IMR-90 (cell line): ENCODE measurements around the gene POU2F1. TPM values are rescaled to one million over a fixed set of nuclear protein-coding genes. Genes with fewer than 3 reads are reported as not detected.
A peak's percentile ranks its signal among the peaks of the same experiment; 100 is the strongest.

Experiments used
- ATAC-seq: fragments of 200-7000 bp; cut with Tn5 transposase; 2 replicates; pipeline ENCODE4 v1.9.1; 2020; ENCODE audit warnings: low read depth, mild to moderate bottlenecking, moderate library complexity
- BruUV-seq: library from RNA; stranded (reverse); fragments of 400-500 nt; replicated peaks from 2 replicates; lab custom pipeline; 2021; lab: Mats Ljungman, UMichigan
- CTCF ChIA-PET: fragments of 300-600 bp; formaldehyde crosslinking; extraction: SDS; loops from one replicate; lab custom pipeline; 2021; ENCODE audit warnings: antibody characterized with exemption; lab: Yijun Ruan, JAX
- POLR2A ChIA-PET: fragments of 300-600 bp; sonication (Branson Sonifier 250); formaldehyde crosslinking; loops from one replicate; lab custom pipeline; 2022; ENCODE audit warnings: antibody characterized with exemption; ENCODE audit not compliant: unreplicated experiment; lab: Charles Lee
- DNase-seq: peaks from one replicate; pipeline ENCODE4 v3.0.0; 2013
- H2AFZ ChIP-seq: replicated peaks from 2 replicates; pipeline ENCODE3; 2013; ENCODE audit warnings: low read length, mild to moderate bottlenecking; ENCODE audit not compliant: poor library complexity
- H2AK5ac ChIP-seq: 2 replicates; pipeline ENCODE4 v1.6.1; 2013; ENCODE audit warnings: low read depth, low read length, inconsistent platforms
- H2AK9ac ChIP-seq: replicated peaks from 2 replicates; pipeline ENCODE3; 2013; ENCODE audit warnings: mild to moderate bottlenecking, low read depth, low read length, moderate library complexity; ENCODE audit not compliant: poor library complexity
- H2BK120ac ChIP-seq: 2 replicates; pipeline ENCODE4 v1.6.1; 2013; ENCODE audit warnings: low read depth, low read length, inconsistent platforms
- H2BK15ac ChIP-seq: 3 replicates; pipeline ENCODE4 v1.6.1; 2013; ENCODE audit warnings: low read depth, low read length, inconsistent platforms
- H2BK20ac ChIP-seq: 2 replicates; pipeline ENCODE4 v1.6.1; 2013; ENCODE audit warnings: low read depth, mild to moderate bottlenecking, inconsistent platforms, low read length, moderate library complexity
- H2BK5ac ChIP-seq: 2 replicates; pipeline ENCODE4 v1.6.1; 2013; ENCODE audit warnings: mild to moderate bottlenecking, low read depth, low read length, inconsistent platforms; ENCODE audit not compliant: poor library complexity, severe bottlenecking
- H3K14ac ChIP-seq: replicated peaks from 2 replicates; pipeline ENCODE4 v1.6.1; 2013; ENCODE audit warnings: low read depth, low read length, inconsistent platforms
- H3K18ac ChIP-seq: 2 replicates; pipeline ENCODE4 v1.6.1; 2013; ENCODE audit warnings: low read depth, low read length, control low read depth
- H3K23ac ChIP-seq: 2 replicates; pipeline ENCODE4 v1.6.1; 2013; ENCODE audit warnings: low read depth, low read length, inconsistent platforms
- H3K27ac ChIP-seq: 2 replicates; pipeline ENCODE4 v1.5.1; 2013; ENCODE audit warnings: mild to moderate bottlenecking, control low read depth, low read length; ENCODE audit not compliant: insufficient read depth
- H3K27me3 ChIP-seq: 2 replicates; pipeline ENCODE4 v1.6.1; 2013; ENCODE audit warnings: low read length; ENCODE audit not compliant: control insufficient read depth, insufficient read depth
- H3K36me3 ChIP-seq: 2 replicates; pipeline ENCODE4 v1.6.1; 2013; ENCODE audit warnings: low read length, mixed read lengths; ENCODE audit not compliant: control insufficient read depth, insufficient read depth
- H3K4ac ChIP-seq: 2 replicates; pipeline ENCODE4 v1.6.1; 2013; ENCODE audit warnings: low read depth, low read length, inconsistent platforms
- H3K4me1 ChIP-seq: 2 replicates; pipeline ENCODE4 v1.6.1; 2013; ENCODE audit warnings: low read length, mixed read lengths; ENCODE audit not compliant: control insufficient read depth, insufficient read depth
- H3K4me2 ChIP-seq: 2 replicates; pipeline ENCODE4 v1.6.1; 2013; ENCODE audit warnings: low read depth, mild to moderate bottlenecking, control low read depth, low read length, moderate library complexity
- H3K4me3 ChIP-seq: 2 replicates; pipeline ENCODE4 v1.5.1; 2013; ENCODE audit warnings: low read depth, mild to moderate bottlenecking, control low read depth, low read length, moderate library complexity; ENCODE audit not compliant: insufficient read depth
- H3K56ac ChIP-seq: 2 replicates; pipeline ENCODE4 v1.6.1; 2013; ENCODE audit warnings: low read length, inconsistent platforms; ENCODE audit not compliant: insufficient read depth; ENCODE audit errors: extremely low read depth
- H3K79me1 ChIP-seq, 2 experiments: 2 replicates each; pipeline ENCODE4 v1.6.1; 2013; ENCODE audit warnings: low read length in 2 of 2, inconsistent platforms in 1 of 2, low read depth in 1 of 2
- H3K9ac ChIP-seq: 2 replicates; pipeline ENCODE4 v1.6.1; 2013; ENCODE audit warnings: low read depth, low read length, control low read depth
- H3K9me1 ChIP-seq: 2 replicates; pipeline ENCODE4 v1.6.1; 2013; ENCODE audit warnings: low read length, inconsistent platforms; ENCODE audit not compliant: insufficient read depth
- H3K9me3 ChIP-seq: 2 replicates; pipeline ENCODE4 v1.6.1; 2013; ENCODE audit warnings: low read length; ENCODE audit not compliant: control insufficient read depth, insufficient read depth
- H4K20me1 ChIP-seq: 2 replicates; pipeline ENCODE4 v1.6.1; 2013; ENCODE audit warnings: low read length, inconsistent platforms; ENCODE audit not compliant: insufficient read depth
- H4K5ac ChIP-seq: 2 replicates; pipeline ENCODE4 v1.6.1; 2013; ENCODE audit warnings: mild to moderate bottlenecking, low read depth, low read length, control low read depth
- H4K8ac ChIP-seq, 2 experiments: 2 replicates each; pipeline ENCODE4 v1.6.1; 2013; ENCODE audit warnings: low read depth in 2 of 2, low read length in 2 of 2, control low read depth in 1 of 2, inconsistent platforms in 1 of 2
- H4K91ac ChIP-seq: 2 replicates; pipeline ENCODE4 v1.6.1; 2013; ENCODE audit warnings: low read depth, low read length, inconsistent platforms; ENCODE audit not compliant: insufficient read depth
- CEBPB ChIP-seq: IDR thresholded peaks from 2 replicates; pipeline ENCODE4 v1.6.1; 2012; ENCODE audit warnings: low read depth, low read length, improper control_type of control experiment
- CHD1 ChIP-seq: IDR thresholded peaks from 2 replicates; pipeline ENCODE4 v1.6.1; 2012; ENCODE audit warnings: low read depth, low read length, improper control_type of control experiment
- CTCF ChIP-seq: conservative IDR thresholded peaks from 2 replicates; pipeline ENCODE4 v1.5.1; 2012; ENCODE audit warnings: mild to moderate bottlenecking, low read depth, low read length, improper control_type of control experiment
- ELK1 ChIP-seq: fragments of 150-350 bp; IDR thresholded peaks from 2 replicates; pipeline ENCODE4 v1.6.1; 2016; ENCODE audit warnings: low read depth, mild to moderate bottlenecking, low read length, moderate library complexity, borderline replicate concordance
- FOS ChIP-seq: fragments of 150-350 bp; IDR thresholded peaks from 2 replicates; pipeline ENCODE4 v1.6.1; 2016; ENCODE audit warnings: low read depth, low read length
- MAFK ChIP-seq: IDR thresholded peaks from 2 replicates; pipeline ENCODE4 v1.6.1; 2012; ENCODE audit warnings: low read depth, low read length, improper control_type of control experiment
- MXI1 ChIP-seq: IDR thresholded peaks from 2 replicates; pipeline ENCODE4 v1.6.1; 2012; ENCODE audit warnings: low read depth, mild to moderate bottlenecking, low read length, moderate library complexity, borderline replicate concordance
- NFE2L2 ChIP-seq: fragments of 150-350 bp; IDR thresholded peaks from 2 replicates; pipeline ENCODE4 v1.6.1; 2016; ENCODE audit warnings: low read depth, mild to moderate bottlenecking, low read length
- POLR2A ChIP-seq: IDR thresholded peaks from 2 replicates; pipeline ENCODE4 v1.6.1; 2012; ENCODE audit warnings: mild to moderate bottlenecking, low read depth, low read length
- RAD21 ChIP-seq: IDR thresholded peaks from 2 replicates; pipeline ENCODE4 v1.6.1; 2012; ENCODE audit warnings: low read length, improper control_type of control experiment
- RCOR1 ChIP-seq: IDR thresholded peaks from 2 replicates; pipeline ENCODE4 v1.6.1; 2012; ENCODE audit warnings: mild to moderate bottlenecking, low read length, improper control_type of control experiment; ENCODE audit not compliant: insufficient replicate concordance
- RFX5 ChIP-seq: IDR thresholded peaks from 2 replicates; pipeline ENCODE4 v1.8.0; 2012; ENCODE audit warnings: low read depth, mild to moderate bottlenecking, low read length, moderate library complexity
- USF2 ChIP-seq: fragments of 150-350 bp; IDR thresholded peaks from 2 replicates; pipeline ENCODE4 v1.6.1; 2017; ENCODE audit warnings: mild to moderate bottlenecking, antibody characterized with exemption, low read length, low read depth
- WGBS, 2 experiments: methylation state at CpG; one replicate each; pipeline versions ENCODE4 v1.1.5 to v1.1.7; 2013; ENCODE audit warnings: missing lambda C conversion rate in 2 of 2; ENCODE audit not compliant: insufficient read length in 1 of 2; ENCODE audit errors: extremely low coverage in 2 of 2; 5-methylcytosine and 5-hydroxymethylcytosine counted together
- dilution Hi-C: fragments of 300-500 bp; cut with HindIII; formaldehyde crosslinking; loops from one replicate; pipeline ENCODE4 v1.14.3; 2018; ENCODE audit warnings: low sequenced_read_pairs; ENCODE audit not compliant: unreplicated experiment
- in situ Hi-C: fragments of 300-500 bp; cut with MboI; formaldehyde crosslinking; loops from 3 replicates; pipeline ENCODE4 v1.14.3; 2019; ENCODE audit warnings: low sequenced_read_pairs, inconsistent platforms, mixed read lengths
- intact Hi-C: fragments of 100-400 bp; cut with micrococcal nuclease; formaldehyde crosslinking; loops from 2 replicates; pipeline ENCODE4 v1.10.0; 2022
- polyA plus RNA-seq, 3 experiments: library from polyadenylated mRNA; depleted of rRNA; stranded (reverse); fragments of >200 nt; gene quantifications; 2 replicates each; pipeline ENCODE4 v1.2.3, GENCODE V29; 2012; ENCODE audit warnings: low replicate concordance in 1 of 3
- total RNA-seq: library from RNA; depleted of rRNA; stranded (reverse); fragments of >200 nt; gene quantifications from 2 replicates; pipeline ENCODE4 v1.2.3, GENCODE V29; 2012

The POU2F1 gene
- total and polyA plus RNA-seq, 2 of the 4 experiments (the other 2 are of a cell fraction) = 1.2 to 3.4 TPM

GRCh38 chr1:167438171-167439138 is 217.8 kb downstream of the POU2F1 start:
- peaks cover 22% of the 10 kb centered on the region for H3K27me3 ChIP-seq
- H2AK9ac ChIP-seq = no peak overlapping the region
- peak overlapping the region; percentile 83 for H2AFZ ChIP-seq
- H2BK120ac ChIP-seq = no peak overlapping the region
- no peaks in the 10 kb centered on the region for H4K20me1 ChIP-seq
- no peak overlapping the region for H4K8ac ChIP-seq
- no peak overlapping the region for H3K23ac ChIP-seq
- H2AK5ac ChIP-seq = no peak overlapping the region
- no peaks in the 10 kb centered on the region for H3K79me1 ChIP-seq
- POLR2A ChIA-PET = no interaction called here
- no peak overlapping the region for H2BK5ac ChIP-seq
- H3K27ac ChIP-seq = no peak overlapping the region
- H4K91ac ChIP-seq = no peak overlapping the region
- no peaks in the 10 kb centered on the region for H3K9me3 ChIP-seq
- dilution Hi-C loops (loop anchor here (25.0 kb wide), 1 partner anchor 176 kb away; no protein-coding TSS in a partner anchor), intact Hi-C loops (no loop called here), in situ Hi-C loops (loop anchor here (5.0 kb wide), 1 partner anchor 171 kb away; no protein-coding TSS in a partner anchor)
- no peak overlapping the region for H4K5ac ChIP-seq
- H2BK15ac ChIP-seq = no peak overlapping the region
- H3K18ac ChIP-seq = no peak overlapping the region
- no TSS peak for BruUV-seq
- H3K14ac ChIP-seq = no peak overlapping the region
- CTCF ChIA-PET = interaction anchor here (0.6 to 1.8 kb wide), 2 partner anchors 171 to 210 kb away, joined by 3 to 5 read pairs; no protein-coding TSS in a partner anchor
- H3K4me2 ChIP-seq = no peak overlapping the region
- 53% methylated on average over 3 of the region's 17 CpGs; no CpG with 5 or more reads in 1 of the 2 experiments for WGBS, 2 experiments
- no peak overlapping the region for H3K4me3 ChIP-seq
- ATAC-seq (no peak), DNase-seq (no peak)
- H3K36me3 ChIP-seq = no peaks in the 10 kb centered on the region
- H3K56ac ChIP-seq = no peak overlapping the region
- no peak overlapping the region for H3K4ac ChIP-seq
- H2BK20ac ChIP-seq = no peak overlapping the region
- H3K4me1 ChIP-seq = no peaks in the 10 kb centered on the region
- H3K9me1 ChIP-seq = no peaks in the 10 kb centered on the region
- no peak overlapping the region for H3K9ac ChIP-seq
- TF ChIP-seq POLR2A (no peak), MXI1 (no peak), USF2 (no peak), RCOR1 (no peak), CEBPB (no peak), RFX5 (no peak), MAFK (no peak), NFE2L2 (no peak), CHD1 (no peak), ELK1 (no peak), RAD21 (no peak), FOS (no peak), CTCF (no peak)
